ENCODE results near the gene FOXO1.

Gene FOXO1

GRCh38 chr13:40566811-40567210, 99.6 kb downstream of the FOXO1 start:
- no peak for DNase-seq

GRCh38 chr13:40565282-40566148, 100.9 kb downstream of the FOXO1 start:
- no peak for DNase-seq
- in situ Hi-C loops (cut with HindIII; ENCODE audit: low pct_ligation_motif_present, low pct_unique_long_range_greater_than_20kb, low sequenced_read_pairs), result no loop called here

More at GRCh38 chr13:40566811-40567210, 99.6 kb downstream of the FOXO1 start:
- in situ Hi-C loops (cut with HindIII; ENCODE audit: low pct_ligation_motif_present, low pct_unique_long_range_greater_than_20kb, low sequenced_read_pairs), result no loop called here

DNA sequence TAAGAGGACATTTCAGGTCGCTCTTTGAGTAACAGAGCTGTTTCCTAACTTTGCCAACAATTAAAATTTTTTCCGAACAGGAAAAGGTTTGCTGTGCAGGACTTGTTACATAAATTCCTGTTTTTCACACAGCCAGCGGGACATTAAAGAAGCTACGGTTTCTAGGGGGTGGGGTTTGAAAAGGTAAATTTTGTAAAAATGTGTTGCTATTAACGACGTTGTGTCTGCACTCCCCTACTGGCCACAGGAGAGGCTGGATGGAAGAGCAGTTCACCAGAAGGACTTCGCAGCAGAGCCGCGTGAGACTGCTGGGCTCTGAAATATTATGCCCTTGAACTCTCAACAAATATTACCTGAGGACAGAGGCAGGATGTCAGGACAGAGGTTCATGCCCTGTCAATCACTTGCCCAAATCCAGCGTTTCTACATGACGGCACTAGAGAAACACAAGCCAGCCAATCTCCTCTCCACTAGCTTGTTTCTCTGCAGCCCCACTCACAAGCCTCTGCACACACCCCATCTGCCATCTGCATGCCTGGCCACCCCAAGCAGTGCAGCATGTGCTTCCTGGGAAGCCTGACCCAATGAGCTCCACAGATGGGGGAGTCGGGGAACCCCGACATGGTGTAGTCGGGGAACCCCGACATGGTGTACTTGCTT, 102.0 kb downstream of the FOXO1 start:
- no peak for DNase-seq
- in situ Hi-C loops (cut with HindIII; ENCODE audit: low pct_ligation_motif_present, low pct_unique_long_range_greater_than_20kb, low sequenced_read_pairs), result no loop called here

DNA sequence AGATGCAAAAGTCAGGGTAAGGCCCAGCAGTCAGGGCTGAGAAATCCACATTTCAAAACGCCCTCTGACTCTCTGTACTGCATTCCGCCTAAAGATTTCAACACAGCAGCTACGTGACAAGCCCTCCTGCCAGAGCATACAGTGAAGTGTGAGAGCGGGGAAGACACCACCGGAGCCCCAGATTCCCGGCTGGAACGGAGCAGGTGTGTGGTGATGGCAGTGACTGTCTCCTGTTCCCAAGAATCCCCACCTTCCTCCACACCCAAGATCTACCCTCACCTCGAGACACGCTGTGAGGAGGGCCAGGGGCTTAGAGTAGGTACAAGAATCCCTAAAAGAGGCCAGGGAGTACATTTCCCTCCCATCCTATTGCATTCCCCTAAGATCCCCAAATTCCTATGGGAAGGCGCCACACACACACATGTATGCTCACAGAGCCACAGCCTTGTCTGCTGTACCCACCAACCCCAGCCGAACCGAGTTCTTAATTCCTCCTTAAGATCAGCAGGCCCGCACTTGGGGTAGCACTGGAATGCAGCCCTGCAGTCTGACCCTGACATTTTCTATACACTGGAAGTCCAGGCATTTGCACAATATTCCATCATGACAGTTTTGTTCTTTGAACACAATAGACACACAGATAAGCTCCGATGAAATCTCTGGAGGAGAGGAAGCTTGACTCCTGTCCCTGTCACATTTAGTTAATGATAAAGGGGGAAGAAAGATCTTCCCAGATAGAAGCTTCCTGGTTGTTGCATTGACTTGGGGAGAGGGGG, 102.9 kb downstream of the FOXO1 start:
- no peak for DNase-seq
- in situ Hi-C loops (cut with HindIII; ENCODE audit: low pct_ligation_motif_present, low pct_unique_long_range_greater_than_20kb, low sequenced_read_pairs), result no loop called here

DNA sequence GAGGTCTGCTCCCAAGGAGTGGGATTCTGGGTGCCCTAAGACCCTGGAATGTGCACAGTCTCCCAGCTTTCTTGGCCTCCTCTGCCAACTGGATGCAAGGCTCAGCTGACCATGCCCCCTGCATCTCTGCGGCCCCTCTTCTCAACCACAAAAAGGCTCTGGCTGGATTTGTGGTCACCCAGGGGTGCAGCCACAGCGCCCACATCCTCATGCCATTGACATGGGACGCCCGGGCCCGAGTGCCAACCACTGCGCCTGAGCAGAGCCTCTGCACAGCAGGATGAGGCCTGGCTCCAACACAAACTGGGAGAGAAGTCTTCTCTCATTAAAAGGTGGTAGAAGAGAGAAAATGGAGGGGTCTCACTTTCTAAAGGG, 103.5 kb downstream of the FOXO1 start:
- in situ Hi-C loops (cut with HindIII; ENCODE audit: low pct_ligation_motif_present, low pct_unique_long_range_greater_than_20kb, low sequenced_read_pairs), result no loop called here
- DNase-seq, result peak; percentile 38

DNA sequence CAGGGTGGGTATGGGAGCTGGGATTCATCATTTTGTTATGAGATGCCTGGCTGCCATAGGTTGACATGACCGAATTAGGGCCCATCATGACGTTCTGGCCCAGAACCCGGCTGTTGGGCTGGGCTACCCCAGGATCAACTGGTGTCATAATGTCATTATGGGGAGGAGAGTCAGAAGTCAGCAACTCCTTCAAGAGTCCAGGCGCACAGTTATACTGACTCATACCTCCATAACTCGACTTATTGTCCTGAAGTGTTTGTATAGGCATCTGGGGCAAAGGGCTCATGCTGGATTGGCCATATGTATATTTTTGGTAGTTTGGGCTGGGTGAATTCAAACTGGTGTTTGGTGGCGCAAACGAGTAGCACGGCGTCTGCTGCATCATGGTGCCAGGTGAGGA, 106.5 kb downstream of the FOXO1 start:
- in situ Hi-C loops (cut with HindIII; ENCODE audit: low pct_ligation_motif_present, low pct_unique_long_range_greater_than_20kb, low sequenced_read_pairs), result no loop called here
- no peak for DNase-seq

DNA sequence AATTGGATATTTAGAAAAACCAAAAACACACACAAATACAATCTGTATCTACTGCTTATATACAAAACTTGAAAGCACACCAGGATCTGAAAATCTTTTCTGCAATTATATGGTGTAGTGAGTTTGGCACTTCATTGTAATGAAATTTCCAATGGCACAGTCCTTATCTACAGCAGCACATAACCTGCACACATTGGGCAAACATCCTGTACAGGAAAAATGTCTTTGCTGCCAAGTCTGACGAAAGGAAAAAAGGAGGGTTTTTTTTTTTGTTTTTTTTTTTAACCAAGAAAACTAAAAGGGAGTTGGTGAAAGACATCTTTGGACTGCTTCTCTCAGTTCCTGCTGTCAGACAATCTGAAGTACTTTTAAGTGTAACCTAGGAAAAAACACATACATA, 107.8 kb downstream of the FOXO1 start:
- in situ Hi-C loops (cut with HindIII; ENCODE audit: low pct_ligation_motif_present, low pct_unique_long_range_greater_than_20kb, low sequenced_read_pairs), result no loop called here
- no peak for DNase-seq

GRCh38 chr13:40556453-40556852, 110.0 kb downstream of the FOXO1 start:
- no peak for DNase-seq
- in situ Hi-C loops (cut with HindIII; ENCODE audit: low pct_ligation_motif_present, low pct_unique_long_range_greater_than_20kb, low sequenced_read_pairs), result no loop called here

DNA sequence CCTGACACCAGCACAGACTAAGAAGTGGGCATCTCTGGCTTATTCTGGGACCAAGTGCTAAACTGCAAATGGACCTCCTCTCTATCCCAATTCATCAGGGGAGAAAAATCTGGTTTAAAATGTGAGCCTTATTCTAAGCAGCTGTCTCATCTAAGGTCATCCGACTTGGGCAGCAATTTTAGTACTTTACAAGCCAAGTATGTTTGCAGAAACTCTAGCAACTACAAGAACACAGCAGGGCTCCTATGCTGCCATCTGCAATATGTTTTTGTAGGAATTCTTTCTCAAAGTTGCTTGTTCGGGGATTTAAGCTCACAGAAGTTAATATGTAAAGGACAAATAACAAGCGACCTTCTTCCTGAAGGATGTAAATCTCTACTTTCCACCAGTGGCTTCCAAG, 113.1 kb downstream of the FOXO1 start:
- DNase-seq, result no peak
- in situ Hi-C loops (cut with HindIII; ENCODE audit: low pct_ligation_motif_present, low pct_unique_long_range_greater_than_20kb, low sequenced_read_pairs), result no loop called here

DNA sequence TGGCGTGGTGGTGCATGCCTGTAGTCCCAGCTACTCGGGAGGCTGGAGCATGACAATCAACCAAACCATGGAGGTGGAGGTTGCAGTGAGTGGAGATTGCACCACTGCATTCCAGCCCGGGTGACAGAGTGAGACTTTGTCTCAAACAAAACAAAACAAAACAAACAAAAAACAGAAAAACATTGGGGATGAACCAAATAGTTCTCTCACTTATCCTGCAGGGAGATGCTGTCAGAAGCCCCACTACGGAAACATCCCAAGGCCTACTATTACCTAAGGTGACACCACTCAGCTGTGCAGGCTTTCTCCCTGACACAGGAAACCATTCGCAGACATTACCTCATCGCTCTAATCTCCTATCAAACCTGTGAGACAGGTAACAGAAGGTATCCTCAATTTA, 113.5 kb downstream of the FOXO1 start:
- DNase-seq, result no peak
- in situ Hi-C loops (cut with HindIII; ENCODE audit: low pct_ligation_motif_present, low pct_unique_long_range_greater_than_20kb, low sequenced_read_pairs), result no loop called here

DNA sequence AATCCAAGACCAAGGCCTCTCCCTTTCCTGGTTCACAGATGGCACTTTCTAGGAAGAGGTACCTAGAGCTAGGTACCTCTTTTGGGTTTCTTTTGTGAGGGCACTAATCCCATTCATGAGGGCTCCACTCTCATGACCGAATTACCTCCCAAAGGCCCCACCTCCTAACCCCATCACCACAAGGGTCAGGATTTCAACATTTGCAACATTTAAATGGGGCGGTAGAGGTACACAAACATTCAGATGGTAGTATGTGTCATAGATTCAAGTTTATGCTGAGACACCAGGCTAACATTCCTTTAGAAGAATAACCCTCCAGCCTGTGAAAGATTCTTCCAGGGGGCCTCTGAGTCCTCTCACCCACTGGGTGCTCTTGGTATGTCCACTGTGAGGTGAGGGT, 116.3 kb downstream of the FOXO1 start:
- DNase-seq, result no peak
- in situ Hi-C loops (cut with HindIII; ENCODE audit: low pct_ligation_motif_present, low pct_unique_long_range_greater_than_20kb, low sequenced_read_pairs), result no loop called here

GRCh38 chr13:40549500-40550094, 116.8 kb downstream of the FOXO1 start:
- in situ Hi-C loops (cut with HindIII; ENCODE audit: low pct_ligation_motif_present, low pct_unique_long_range_greater_than_20kb, low sequenced_read_pairs), result no loop called here
- no peak for DNase-seq

DNA sequence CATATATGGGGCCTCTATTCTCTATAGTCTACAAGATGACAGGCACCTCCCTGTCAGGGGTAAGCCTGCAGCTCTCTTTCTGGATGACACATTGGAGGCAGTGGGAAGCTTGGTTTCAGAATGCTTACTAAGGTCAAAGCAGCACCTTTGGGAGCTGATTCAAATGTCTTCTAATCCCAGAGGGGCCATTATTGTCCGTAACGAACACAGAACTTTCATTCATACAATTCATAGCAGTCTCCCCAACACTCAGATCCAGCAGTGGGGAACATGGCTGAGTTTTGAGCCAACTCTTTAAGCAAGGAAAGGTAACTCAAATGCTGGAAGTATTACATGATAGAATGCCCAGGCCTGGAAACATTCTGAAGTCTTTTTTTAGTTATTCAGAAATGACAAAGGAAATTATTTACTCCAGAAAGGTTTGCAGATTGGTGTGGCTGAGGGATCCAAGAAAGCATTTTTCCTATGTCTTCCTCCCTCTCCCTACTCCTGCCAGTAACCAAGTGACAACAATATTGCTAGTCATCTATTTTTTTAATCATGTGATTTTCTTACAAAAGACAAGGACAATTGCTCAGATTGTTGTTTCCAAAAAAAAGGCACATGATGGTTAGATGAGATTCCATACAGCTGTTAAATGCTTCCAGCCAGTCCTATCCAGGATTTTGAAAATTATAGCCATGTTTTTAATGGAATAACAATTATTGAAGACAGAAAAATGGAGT, 118.7 kb downstream of the FOXO1 start:
- in situ Hi-C loops (cut with HindIII; ENCODE audit: low pct_ligation_motif_present, low pct_unique_long_range_greater_than_20kb, low sequenced_read_pairs), result no loop called here
- DNase-seq, result no peak

DNA sequence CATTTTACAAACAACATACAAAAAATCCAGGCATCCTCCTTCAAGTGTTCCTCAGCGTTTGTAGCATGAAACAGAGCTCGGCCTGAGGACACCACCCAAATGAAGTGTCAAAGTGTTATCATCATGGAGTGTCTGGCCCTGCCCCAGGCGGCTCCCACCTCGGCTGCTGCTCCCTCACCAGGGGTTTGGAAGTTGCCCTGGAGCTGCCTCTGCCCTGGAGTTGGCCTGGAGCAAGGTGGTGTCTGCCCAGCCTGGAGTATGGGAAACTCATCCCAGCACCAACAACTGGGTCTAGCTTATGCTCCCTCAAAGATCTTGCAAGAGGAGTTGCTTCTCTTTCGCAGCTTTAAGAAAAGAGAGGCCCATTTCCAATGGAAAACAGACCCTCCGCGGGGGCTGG, 120.4 kb downstream of the FOXO1 start:
- no peak for DNase-seq
- in situ Hi-C loops (cut with HindIII; ENCODE audit: low pct_ligation_motif_present, low pct_unique_long_range_greater_than_20kb, low sequenced_read_pairs), result no loop called here

DNA sequence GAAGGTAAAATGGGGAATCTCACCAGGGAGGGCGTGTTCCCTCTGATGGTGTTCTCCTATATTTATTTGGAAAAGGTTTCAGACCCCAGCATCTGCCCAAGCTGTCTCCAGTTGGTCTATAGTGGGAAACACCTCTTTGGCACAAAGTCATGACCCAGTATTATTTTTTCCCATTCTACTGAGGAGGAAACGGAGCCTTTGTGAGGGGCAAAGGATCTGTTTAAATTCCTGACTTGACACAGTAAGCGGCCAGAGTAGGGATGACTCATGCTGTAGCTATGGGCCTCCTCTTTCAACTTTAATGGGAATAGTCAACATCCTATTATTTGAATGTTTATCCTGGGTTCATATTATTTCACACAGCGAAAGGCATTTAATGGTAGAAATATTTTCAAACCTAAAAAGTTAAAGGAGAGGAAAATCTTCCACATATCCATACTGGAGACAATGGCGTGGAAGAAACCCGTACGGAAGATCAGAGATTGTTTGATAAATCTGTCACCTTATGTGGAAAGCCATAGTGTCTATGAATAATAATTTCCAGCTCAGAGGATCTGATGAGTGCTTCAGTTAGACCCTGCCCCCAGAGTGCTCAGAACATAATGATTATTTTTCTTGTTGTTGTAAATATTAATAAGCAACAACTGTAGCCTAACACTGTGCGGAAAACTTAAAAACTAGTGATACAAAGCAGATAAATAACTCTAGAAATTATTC, 126.0 kb downstream of the FOXO1 start:
- in situ Hi-C loops (cut with HindIII; ENCODE audit: low pct_ligation_motif_present, low pct_unique_long_range_greater_than_20kb, low sequenced_read_pairs), result no loop called here
- DNase-seq, result peak; percentile 64

DNA sequence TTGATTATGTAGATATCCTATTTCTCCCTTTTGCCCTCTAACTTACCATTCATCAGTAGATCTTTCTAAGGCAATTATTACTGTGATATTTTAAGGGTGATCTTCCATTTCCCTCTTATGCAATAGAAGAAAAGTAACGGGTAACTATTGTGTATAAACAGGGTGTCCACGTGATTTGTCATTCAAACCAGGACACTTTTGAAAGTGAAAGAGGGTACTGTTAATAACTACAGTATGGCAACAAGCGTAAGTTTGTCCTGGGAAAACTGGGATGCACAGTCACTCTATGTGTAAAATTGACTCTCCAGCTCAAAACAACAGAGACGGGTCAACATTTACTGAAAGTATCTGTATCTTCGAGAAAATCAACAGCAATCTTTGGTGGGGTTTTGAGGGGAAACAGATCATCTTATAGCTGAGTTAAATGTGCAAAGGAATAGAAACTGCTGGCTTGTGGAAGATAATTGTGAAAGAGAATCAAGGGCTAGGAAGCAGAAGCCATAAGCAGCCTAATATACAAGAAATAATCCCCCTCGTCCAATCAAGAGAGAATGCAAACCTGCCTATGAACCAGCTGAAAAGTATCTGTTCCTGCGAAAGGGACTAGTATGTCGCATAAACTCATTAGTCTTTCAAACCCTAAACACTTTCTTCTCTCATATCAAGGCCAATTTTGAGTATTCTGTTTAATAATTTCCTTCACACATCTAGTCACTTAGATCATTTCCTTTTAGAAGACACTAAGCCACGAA, 126.7 kb downstream of the FOXO1 start:
- in situ Hi-C loops (cut with HindIII; ENCODE audit: low pct_ligation_motif_present, low pct_unique_long_range_greater_than_20kb, low sequenced_read_pairs), result no loop called here
- DNase-seq, result peak; percentile 19

DNA sequence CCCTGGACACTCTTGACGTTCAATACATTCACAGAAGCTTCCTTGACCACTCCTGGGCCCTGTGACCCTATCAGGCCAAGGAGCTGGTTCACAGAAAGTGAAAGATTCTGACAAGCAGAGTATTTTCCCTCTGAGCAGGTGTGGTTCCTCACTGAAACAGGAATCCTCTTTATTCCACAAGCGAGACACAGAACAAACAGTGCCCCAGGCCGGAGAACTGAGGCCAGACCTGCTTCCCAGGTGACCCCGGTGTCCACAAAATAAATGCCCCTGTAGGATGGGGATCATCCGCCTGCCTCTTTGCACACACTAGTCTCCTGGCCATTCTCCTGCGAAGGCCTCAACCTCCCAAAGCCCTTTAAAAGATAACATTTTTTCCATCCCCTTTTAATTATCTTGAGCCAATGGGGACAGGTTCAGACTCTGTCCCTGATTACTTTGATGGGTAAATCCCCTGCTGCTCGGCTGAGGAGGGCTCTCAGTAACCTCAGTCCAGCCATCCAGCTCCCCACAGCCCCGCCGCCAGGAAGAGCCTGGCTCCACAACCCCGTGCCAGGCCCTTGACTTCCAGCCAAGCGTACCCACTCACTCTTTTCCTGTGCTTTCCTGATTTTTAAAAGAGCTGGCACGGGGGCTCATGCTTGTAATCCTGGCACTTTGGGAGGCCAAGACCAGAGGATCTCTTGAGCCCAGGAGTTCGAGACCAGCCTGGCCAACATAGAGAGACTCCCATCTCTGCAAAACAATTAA, 129.1 kb downstream of the FOXO1 start:
- in situ Hi-C loops (cut with HindIII; ENCODE audit: low pct_ligation_motif_present, low pct_unique_long_range_greater_than_20kb, low sequenced_read_pairs), result no loop called here
- DNase-seq, result no peak

All from ACHN (cell line).